RKO (cell line): ENCODE measurements around the gene SETDB1.
"Not testable (repeated sequence)": the region's sequence is repeated elsewhere in the genome, so short reads cannot be mapped to it uniquely, and the experiment has no call there.

Experiments used
- DNase-seq: peaks from one replicate; pipeline ENCODE4 v3.0.0-alpha.2; 2016; ENCODE audit warnings: low spot score

Gene SETDB1

GRCh38 chr1:150926097-150926741, at the start of gene SETDB1:
Gene SETDB1, plus strand, starts transcription at chr1:150926363. Its CDS starts 1,352 bp downstream, at chr1:150927715.
- peak; percentile 99 for DNase-seq

- not testable (repeated sequence) for DNase-seq
Observed at GRCh38 chr1:150878931-150879330, 47.2 kb upstream of the SETDB1 start.

GRCh38 chr1:150881331-150882070, 44.7 kb upstream of the SETDB1 start:
- peak; percentile 26 for DNase-seq

DNA sequence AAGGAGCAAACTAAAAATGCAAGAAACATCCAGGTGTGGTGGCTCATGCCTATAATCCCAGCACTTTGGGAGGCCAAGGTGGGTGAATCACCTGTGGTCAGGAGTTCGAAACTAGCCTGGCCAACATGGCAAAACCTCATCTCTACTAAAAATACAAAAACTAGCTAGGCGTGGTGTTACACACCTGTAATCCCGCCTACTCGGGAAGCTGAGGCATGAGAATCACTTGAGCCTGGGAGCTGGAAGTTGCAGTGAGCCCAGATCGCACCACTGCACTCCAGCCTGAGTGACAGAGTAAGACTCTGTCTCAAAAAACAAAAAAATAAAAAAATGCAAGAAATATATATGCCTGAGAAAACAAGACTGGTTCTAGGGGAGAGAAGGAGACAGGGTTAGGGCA, 43.0 kb upstream of the SETDB1 start:
- DNase-seq, result not testable (repeated sequence)

DNA sequence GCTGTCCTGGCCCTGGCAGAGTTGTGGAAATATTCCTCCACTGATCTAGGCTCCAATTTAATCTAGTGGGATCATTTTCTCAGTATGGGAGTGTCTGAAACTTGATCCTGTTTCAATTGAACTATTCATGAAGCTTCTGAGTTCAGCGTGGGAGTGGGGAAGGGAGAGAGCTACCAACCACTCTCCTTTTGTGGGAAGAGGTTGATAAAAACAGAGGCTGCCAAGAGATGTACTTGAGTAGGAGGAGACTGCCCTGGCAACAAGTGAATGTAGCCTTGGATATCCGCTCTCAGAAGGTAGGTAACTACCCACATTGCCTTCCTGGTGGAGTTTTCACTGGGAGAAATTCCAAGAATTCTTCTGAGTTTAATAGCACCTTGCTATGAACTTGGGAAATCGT, 39.1 kb upstream of the SETDB1 start, which contains the start of gene CTXND2:
Gene CTXND2 (plus strand): TSS at position 119 of the 400 bp plus-strand sequence. CDS start 25,179 bp downstream, outside the sequence.
- DNase-seq, result no peak

- DNase-seq, result no peak
Observed at GRCh38 chr1:150888727-150889126, 37.4 kb upstream of the SETDB1 start.

GRCh38 chr1:150890033-150890416, 36.1 kb upstream of the SETDB1 start:
- DNase-seq, result no peak

GRCh38 chr1:150893336-150893913, 32.7 kb upstream of the SETDB1 start:
- DNase-seq, result no peak

- DNase-seq, result peak; percentile 86
Observed at GRCh38 chr1:150895618-150896017, 30.5 kb upstream of the SETDB1 start.

DNA sequence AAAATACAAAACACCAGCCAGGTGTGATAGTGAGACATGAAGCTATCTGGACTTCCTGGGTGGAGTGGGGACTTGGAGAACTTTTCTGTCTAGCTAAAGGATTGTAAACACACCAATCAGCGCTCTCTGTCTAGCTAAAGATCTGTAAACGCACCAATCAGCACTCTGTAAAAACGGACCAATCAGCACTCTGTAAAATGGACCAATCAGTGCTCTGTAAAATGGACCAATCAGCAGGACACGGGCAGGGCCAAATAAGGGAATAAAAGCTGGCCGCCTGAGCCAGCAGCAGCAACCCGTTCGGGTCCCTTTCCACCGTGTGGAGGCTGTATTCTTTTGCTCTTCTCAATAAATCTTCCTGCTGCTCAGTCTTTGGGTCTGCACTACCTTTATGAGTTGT, 26.4 kb upstream of the SETDB1 start:
- not testable (repeated sequence) for DNase-seq

- no peak for DNase-seq
Observed at GRCh38 chr1:150902346-150902745, 23.8 kb upstream of the SETDB1 start.

GRCh38 chr1:150902751-150903150, 23.4 kb upstream of the SETDB1 start:
- DNase-seq, result no peak

- no peak for DNase-seq
Observed at GRCh38 chr1:150905301-150905700, 20.9 kb upstream of the SETDB1 start.

GRCh38 chr1:150906329-150906728, 19.8 kb upstream of the SETDB1 start:
- DNase-seq, result no peak

DNA sequence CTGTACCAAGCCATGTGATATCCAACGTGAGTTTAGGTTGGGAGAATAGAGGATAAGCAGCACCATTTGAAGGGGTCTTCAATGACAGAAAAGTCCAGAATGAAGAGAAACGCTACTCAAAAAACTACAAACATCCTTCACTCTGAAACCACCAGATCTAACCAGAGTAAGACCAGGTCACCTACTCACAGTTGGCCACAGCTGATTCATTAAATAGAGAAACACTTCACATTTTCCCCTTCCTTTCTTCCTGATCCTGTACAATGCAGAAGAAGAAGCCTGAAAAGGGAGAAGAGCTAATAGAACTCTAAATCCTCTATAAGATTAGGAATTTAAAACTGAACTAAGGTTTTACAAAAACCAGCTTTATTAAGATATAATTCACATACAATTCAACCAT, 19.4 kb upstream of the SETDB1 start:
- DNase-seq, result no peak

GRCh38 chr1:150909585-150910180, 16.5 kb upstream of the SETDB1 start:
- no peak for DNase-seq

GRCh38 chr1:150912623-150913022, 13.5 kb upstream of the SETDB1 start:
- DNase-seq, result no peak

DNA sequence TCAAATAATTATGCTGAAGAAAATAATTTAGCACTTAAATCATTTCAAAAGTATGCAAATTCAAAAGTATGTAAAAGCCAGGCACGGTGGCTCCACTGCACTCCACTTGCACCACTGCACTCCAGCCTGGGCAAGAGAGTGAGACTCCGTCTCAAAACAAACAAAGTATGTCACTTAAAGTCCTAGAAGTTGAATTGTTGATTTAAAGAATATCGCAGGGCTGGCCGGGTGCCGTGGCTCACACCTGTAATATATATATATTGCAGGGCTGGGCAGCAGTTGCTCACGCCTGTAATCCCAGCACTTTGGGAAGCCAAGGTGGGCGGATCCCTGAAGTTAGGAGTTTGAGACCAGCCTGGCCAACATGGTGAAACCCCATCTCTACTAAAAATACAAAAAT, 8.8 kb upstream of the SETDB1 start:
- DNase-seq, result no peak

GRCh38 chr1:150922519-150922975, 3.6 kb upstream of the SETDB1 start:
- peak; percentile 97 for DNase-seq

DNA sequence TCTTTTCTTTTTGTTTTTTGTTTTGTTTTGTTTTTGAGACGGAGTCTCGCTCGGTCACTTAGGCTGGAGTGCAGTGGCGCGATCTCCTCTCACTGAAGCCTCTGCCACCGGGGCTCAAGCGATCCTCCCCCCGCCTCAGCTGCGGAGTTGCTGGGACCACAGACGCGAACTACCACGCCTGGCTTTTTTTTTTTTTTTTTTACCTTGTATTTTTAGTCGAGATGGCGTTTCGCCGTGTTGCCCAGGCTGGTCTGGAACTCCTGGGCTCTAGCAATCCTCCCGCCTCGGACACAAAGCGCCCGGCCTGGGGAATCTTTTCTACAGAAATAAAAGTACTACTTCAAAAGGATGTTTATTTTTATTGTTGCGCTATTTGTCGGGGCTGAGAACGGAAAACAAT, 1.1 kb upstream of the SETDB1 start:
- no peak for DNase-seq

DNA sequence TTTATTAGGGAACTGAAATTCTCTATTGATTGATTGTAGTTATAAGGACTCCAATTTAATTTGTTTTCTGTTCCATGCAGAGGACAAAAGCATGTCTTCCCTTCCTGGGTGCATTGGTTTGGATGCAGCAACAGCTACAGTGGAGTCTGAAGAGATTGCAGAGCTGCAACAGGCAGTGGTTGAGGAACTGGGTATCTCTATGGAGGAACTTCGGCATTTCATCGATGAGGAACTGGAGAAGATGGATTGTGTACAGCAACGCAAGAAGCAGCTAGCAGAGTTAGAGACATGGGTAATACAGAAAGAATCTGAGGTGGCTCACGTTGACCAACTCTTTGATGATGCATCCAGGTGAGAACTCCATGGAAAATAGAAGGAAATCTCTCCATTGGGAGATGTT, 1.5 kb downstream of the SETDB1 start:
- DNase-seq, result no peak

DNA sequence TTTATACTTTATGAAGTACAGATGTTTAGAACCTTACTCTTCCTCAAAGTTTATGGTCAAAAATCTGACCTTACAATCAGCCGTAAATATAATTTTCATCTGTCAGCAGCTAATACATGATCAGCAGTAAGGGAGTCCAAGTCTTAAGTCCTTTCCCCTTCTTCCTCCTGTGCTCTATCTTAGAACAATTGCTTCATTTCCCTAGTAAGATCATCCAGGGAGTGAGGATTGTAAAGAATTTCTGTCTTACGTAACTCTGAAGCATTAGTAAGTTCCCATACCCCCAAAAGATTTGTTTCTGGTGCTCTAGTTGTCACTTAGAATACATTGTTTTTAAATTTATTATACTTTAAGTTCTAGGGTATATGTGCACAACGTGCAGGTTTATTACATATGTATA, 2.1 kb downstream of the SETDB1 start:
- no peak for DNase-seq

GRCh38 chr1:150928775-150929174, 2.6 kb downstream of the SETDB1 start:
- DNase-seq, result not testable (repeated sequence)
